ENCODE measurements around the gene MEGF11.

The MEGF11 gene

GRCh38 chr15:66237513-66238235 is 15.9 kb downstream of the MEGF11 start:
- no peak for DNase-seq

- no peak for DNase-seq
Measured at GRCh38 chr15:66236806-66237375, 16.7 kb downstream of the MEGF11 start.

- no peak for DNase-seq
Measured at GRCh38 chr15:66235866-66236265, 17.7 kb downstream of the MEGF11 start.

GRCh38 chr15:66234798-66235197 is 18.8 kb downstream of the MEGF11 start:
- DNase-seq = no peak

- no peak for DNase-seq
Measured at GRCh38 chr15:66233487-66234415, 19.8 kb downstream of the MEGF11 start.

GRCh38 chr15:66232267-66232625 is 21.3 kb downstream of the MEGF11 start:
- no peak for DNase-seq

- no peak for DNase-seq
Measured at GRCh38 chr15:66231394-66232266, 21.9 kb downstream of the MEGF11 start.

- DNase-seq = no peak
Measured at GRCh38 chr15:66229790-66230465, 23.6 kb downstream of the MEGF11 start.

GRCh38 chr15:66228807-66229735 is 24.5 kb downstream of the MEGF11 start:
- no peak for DNase-seq

- no peak for DNase-seq
Measured at GRCh38 chr15:66226736-66227135, 26.8 kb downstream of the MEGF11 start.

- DNase-seq = no peak
Measured at GRCh38 chr15:66225656-66226274, 27.8 kb downstream of the MEGF11 start.

- no peak for DNase-seq
Measured at GRCh38 chr15:66224946-66225345, 28.6 kb downstream of the MEGF11 start.

- no peak for DNase-seq
Measured at GRCh38 chr15:66222273-66223198, 31.0 kb downstream of the MEGF11 start.

GRCh38 chr15:66221126-66221525 is 32.4 kb downstream of the MEGF11 start:
- DNase-seq = no peak

GRCh38 chr15:66220601-66221000 is 32.9 kb downstream of the MEGF11 start:
- DNase-seq = no peak

GRCh38 chr15:66219339-66219738 is 34.2 kb downstream of the MEGF11 start:
- no peak for DNase-seq

GRCh38 chr15:66216806-66217205 is 36.7 kb downstream of the MEGF11 start:
- DNase-seq = no peak

- DNase-seq = no peak
Measured at GRCh38 chr15:66215811-66216210, 37.7 kb downstream of the MEGF11 start.

GRCh38 chr15:66214246-66214645 is 39.3 kb downstream of the MEGF11 start:
- DNase-seq = no peak

Data from cortex of kidney (tissue), 1 donor.